Peyer's patch (tissue), 4 donors: ENCODE data around the gene VEGFD. TPM values are rescaled to one million over a fixed set of nuclear protein-coding genes. Genes with fewer than 3 reads are reported as not detected.

Experiments used
- DNase-seq, 3 donors: peaks; one replicate each; pipeline ENCODE4 v3.0.0-alpha.2; 2017 to 2019
- H3K27ac ChIP-seq, 4 donors: fragments of 200-600 bp; sonication (generic); one replicate each; pipeline ENCODE4 v1.5.1; 2016 to 2019
- H3K27me3 ChIP-seq, 2 donors: fragments of 200-600 bp; sonication (generic); one replicate each; pipeline ENCODE4 v1.5.1; 2019
- H3K36me3 ChIP-seq, 3 donors: fragments of 200-600 bp; sonication (generic); one replicate each; pipeline ENCODE4 v1.5.1; 2016 to 2019
- H3K4me1 ChIP-seq, 4 donors: fragments of 200-600 bp; sonication (generic); one replicate each; pipeline ENCODE4 v1.5.1; 2016 to 2019
- H3K4me3 ChIP-seq, 4 donors: fragments of 200-600 bp; sonication (generic); 1 replicate in 3 of 4; 2 replicates in 1 of 4; pipeline ENCODE4 v1.5.1; 2016 to 2019; ENCODE audit warnings: mild to moderate bottlenecking in 1 of 4
- H3K9me3 ChIP-seq, 4 donors: fragments of 200-600 bp; sonication (generic); one replicate each; pipeline ENCODE4 v1.5.1; 2016 to 2019; ENCODE audit warnings: mild to moderate bottlenecking in 1 of 4
- CTCF ChIP-seq, 6 experiments: fragments of 450-650 bp in 4 of 6; fragments of 200-600 bp in 2 of 6; sonication (generic) in 1 of 6; IDR thresholded peaks; one replicate each; pipeline ENCODE4 v1.5.1; 2017 to 2019; ENCODE audit warnings: antibody characterized with exemption in 6 of 6, mild to moderate bottlenecking in 3 of 6, moderate library complexity in 1 of 6
- POLR2A ChIP-seq, 2 donors: fragments of 450-650 bp; IDR thresholded peaks; one replicate each; pipeline ENCODE4 v1.5.1; 2017; ENCODE audit warnings: antibody characterized with exemption in 2 of 2, mild to moderate bottlenecking in 2 of 2, moderate library complexity in 2 of 2
- total RNA-seq, 4 donors: library from RNA; depleted of rRNA; stranded (reverse); fragments of >200 nt; gene quantifications; one replicate each; pipeline ENCODE4 v1.1.0, GENCODE V29; 2016

The VEGFD gene
- total RNA-seq, 4 donors from 2014 or later: 1.9 to 3.4 TPM; not detected in 2

GRCh38 chrX:15349046-15349445, 35.2 kb downstream of the VEGFD start:
- peak in 1 of 3 donors; percentile 46 for DNase-seq
- H3K36me3 ChIP-seq: no peaks in the 10 kb centered on the region
- H3K4me3 ChIP-seq: no peak overlapping the region
- H3K27ac ChIP-seq: no peak overlapping the region
- no peaks in the 10 kb centered on the region for H3K4me1 ChIP-seq
- H3K27me3 ChIP-seq: no peaks in the 10 kb centered on the region
- TF ChIP-seq POLR2A (IDR thresholded peaks at IDR 0.05) (no peak), CTCF (IDR thresholded peaks at IDR 0.05) (peak in 4 of 6 experiments; percentile 31 to 60 (median 48))
- no peaks in the 10 kb centered on the region for H3K9me3 ChIP-seq

GRCh38 chrX:15345976-15346375, 38.2 kb downstream of the VEGFD start:
- DNase-seq: no peak
- no peak overlapping the region for H3K4me3 ChIP-seq
- no peak overlapping the region for H3K27ac ChIP-seq
- no peaks in the 10 kb centered on the region for H3K36me3 ChIP-seq
- no peaks in the 10 kb centered on the region for H3K9me3 ChIP-seq
- H3K4me1 ChIP-seq: no peaks in the 10 kb centered on the region
- no peaks in the 10 kb centered on the region for H3K27me3 ChIP-seq
- TF ChIP-seq POLR2A (IDR thresholded peaks at IDR 0.05): no peak
- TF ChIP-seq CTCF (IDR thresholded peaks at IDR 0.05): no peak

GRCh38 chrX:15344106-15344505, 40.1 kb downstream of the VEGFD start:
- H3K4me1 ChIP-seq: no peaks in the 10 kb centered on the region
- no peak for TF ChIP-seq POLR2A (IDR thresholded peaks at IDR 0.05)
- no peak for TF ChIP-seq CTCF (IDR thresholded peaks at IDR 0.05)

GRCh38 chrX:15343075-15343476, 41.1 kb downstream of the VEGFD start:
- no peak for DNase-seq
- H3K4me3 ChIP-seq: no peak overlapping the region
- no peak overlapping the region for H3K27ac ChIP-seq
- H3K9me3 ChIP-seq: no peaks in the 10 kb centered on the region
- TF ChIP-seq CTCF (IDR thresholded peaks at IDR 0.05): no peak
- no peak for TF ChIP-seq POLR2A (IDR thresholded peaks at IDR 0.05)
- H3K27me3 ChIP-seq: no peaks in the 10 kb centered on the region
- H3K4me1 ChIP-seq: no peaks in the 10 kb centered on the region
- H3K36me3 ChIP-seq: no peaks in the 10 kb centered on the region

More at GRCh38 chrX:15344106-15344505, 40.1 kb downstream of the VEGFD start:
- no peak for DNase-seq
- Histone ChIP-seq H3K27ac (no peak overlapping the region), H3K4me3 (no peak overlapping the region), H3K36me3 (no peaks in the 10 kb centered on the region), H3K27me3 (no peaks in the 10 kb centered on the region), H3K9me3 (no peaks in the 10 kb centered on the region)

- Histone ChIP-seq H3K4me1 (no peaks in the 10 kb centered on the region), H3K27me3 (no peaks in the 10 kb centered on the region), H3K9me3 (no peaks in the 10 kb centered on the region), H3K4me3 (no peak overlapping the region), H3K27ac (no peak overlapping the region), H3K36me3 (no peaks in the 10 kb centered on the region)
- TF ChIP-seq POLR2A (IDR thresholded peaks at IDR 0.05): no peak
- no peak for TF ChIP-seq CTCF (IDR thresholded peaks at IDR 0.05)
- DNase-seq: no peak
Measured at GRCh38 chrX:15340867-15341266, 43.3 kb downstream of the VEGFD start.

- Histone ChIP-seq H3K4me1 (no peaks in the 10 kb centered on the region), H3K27ac (peak overlapping the region in 1 of 4 donors; percentile 39), H3K4me3 (peak overlapping the region; percentile 17 to 69 (median 54)), H3K36me3 (no peaks in the 10 kb centered on the region), H3K27me3 (no peaks in the 10 kb centered on the region), H3K9me3 (no peaks in the 10 kb centered on the region)
- no peak for DNase-seq
- TF ChIP-seq POLR2A (IDR thresholded peaks at IDR 0.05) (no peak), CTCF (IDR thresholded peaks at IDR 0.05) (no peak)
Measured at GRCh38 chrX:15336023-15336413, 48.2 kb downstream of the VEGFD start.
